ENCODE measurements around the gene KLHL42. TPM values are rescaled to one million over a fixed set of nuclear protein-coding genes. Genes with fewer than 3 reads are reported as not detected.

Gene KLHL42
- total and polyA plus RNA-seq, 2 of the 8 experiments (the other 6 are each of a cell fraction or from before 2014, with no cell fraction given) = 13.6 to 21.6 TPM

- peaks cover 0 to 16% of the 10 kb centered on the region in 2 experiments; a peak in 2 of 4 replicates for H3K79me2 ChIP-seq (ENCODE audit: control insufficient read depth in 1 of 2, insufficient read depth in 2 of 2, low read length in 2 of 2)
- peaks cover 11% of the 10 kb centered on the region for H3K23me2 ChIP-seq (ENCODE audit: low read depth, low read length)
- no peak overlapping the region for H3K23ac ChIP-seq (ENCODE audit: insufficient read length)
- no peak overlapping the region for H3K4me3 ChIP-seq (ENCODE audit: extremely low read depth in 1 of 4, insufficient read depth in 2 of 4, low read depth in 3 of 4, low read length in 4 of 4)
- no peak overlapping the region for H3K18ac ChIP-seq (ENCODE audit: extremely low read depth, low read length)
- no peak overlapping the region for H2BK5ac ChIP-seq (ENCODE audit: low read depth, low read length)
- H2BK12ac ChIP-seq (ENCODE audit: low read depth, low read length) = no peak overlapping the region
- no peak overlapping the region for H4K91ac ChIP-seq (replicated peaks; ENCODE audit: insufficient read length, low read length)
- no peak overlapping the region for H4K8ac ChIP-seq (ENCODE audit: extremely low read depth, insufficient read depth, low read length)
- no peak overlapping the region for H2BK15ac ChIP-seq (ENCODE audit: low read length)
- H4K20me1 ChIP-seq (replicated peaks in 1 of 2; ENCODE audit: control insufficient read depth in 1 of 2, insufficient read depth in 2 of 2, low read length in 2 of 2) = no peaks in the 10 kb centered on the region
- no peak for FAIRE-seq
- no peak overlapping the region for H2BK120ac ChIP-seq (replicated peaks; ENCODE audit: low read depth, low read length)
- CTCF ChIA-PET (ENCODE audit: partially characterized antibody) = interaction anchor here (1.3 kb wide), 1 partner anchor 44 kb away, joined by 4 read pairs; no protein-coding TSS in a partner anchor
- H3K36me3 ChIP-seq (ENCODE audit: control insufficient read depth in 2 of 4, insufficient read depth in 4 of 4, low read length in 3 of 4) = no peaks in the 10 kb centered on the region
- H3K9ac ChIP-seq (replicated peaks in 1 of 4; ENCODE audit: extremely low read depth in 1 of 4, low read depth in 3 of 4, low read length in 3 of 4) = no peak overlapping the region
- H3K4me2 ChIP-seq (ENCODE audit: insufficient read depth in 1 of 2, low read depth in 2 of 2, low read length in 2 of 2) = no peak overlapping the region
- no peak overlapping the region for H3K56ac ChIP-seq (replicated peaks; ENCODE audit: insufficient read length, low read depth, low read length)
- no peak overlapping the region for H2AFZ ChIP-seq (ENCODE audit: low read length)
- no peaks in the 10 kb centered on the region for H3K79me1 ChIP-seq (ENCODE audit: low read depth, low read length)
- no peaks in the 10 kb centered on the region for H3K9me3 ChIP-seq (ENCODE audit: insufficient read depth in 2 of 2, low read depth in 1 of 2, low read length in 1 of 2)
- DNase-seq (ENCODE audit: low read depth in 1 of 2, low spot score in 2 of 2) = no peak
- peaks cover 0 to 14% (median 10%) of the 10 kb centered on the region in 4 experiments; a peak in 6 of 7 replicates for H3K4me1 ChIP-seq (replicated peaks in 1 of 4; ENCODE audit: control insufficient read depth in 3 of 4, insufficient read depth in 4 of 4, low read length in 3 of 4)
- no peaks in the 10 kb centered on the region for H3K27me3 ChIP-seq (replicated peaks in 1 of 4; ENCODE audit: control insufficient read depth in 3 of 4, extremely low read depth in 1 of 4, insufficient read depth in 3 of 4, low read length in 3 of 4)
- no peak overlapping the region for H3K14ac ChIP-seq (ENCODE audit: insufficient read length)
- TF ChIP-seq NRF1 (IDR thresholded peaks at IDR 0.05; ENCODE audit: low read depth, low read length) (no peak), EZH2 (IDR thresholded peaks at IDR 0.05; ENCODE audit: low read depth, low read length, severe bottlenecking) (no peak)
- no peak overlapping the region for H2BK20ac ChIP-seq (ENCODE audit: low read length)
- H2AK5ac ChIP-seq (ENCODE audit: low read depth, low read length) = no peak overlapping the region
- POLR2A ChIA-PET (ENCODE audit: partially characterized antibody) = no interaction called here
- no peak overlapping the region for H3K27ac ChIP-seq (ENCODE audit: low read depth, low read length)
- no peak overlapping the region for H4K5ac ChIP-seq (ENCODE audit: insufficient read length, low read depth, low read length)
- no peak overlapping the region for H3K4ac ChIP-seq (replicated peaks; ENCODE audit: insufficient read length, low read depth, low read length)
- WGBS, 2 experiments (ENCODE audit: extremely low coverage in 1 of 2, insufficient coverage in 1 of 2, insufficient read length in 1 of 2, insufficient replicate concordance in 2 of 2, low coverage in 1 of 2, low lambda C conversion rate in 2 of 2, missing lambda C conversion rate in 1 of 2) = 89% methylated on average over 5 of the region's 5 CpGs; no CpG with 5 or more reads in 1 of the 2 experiments
These were observed 2.9 kb upstream of the KLHL42 start for GRCh38 chr12:27777141-27777540.

All from H1 (cell line).